Activated B cell treated with CpG ODN at 0.5 μM for 24 hours (primary cell): ENCODE data around the gene ERC2. TPM values are rescaled to one million over a fixed set of nuclear protein-coding genes. Genes with fewer than 3 reads are reported as not detected.

Experiments used
- ATAC-seq: fragments of 200-7000 bp; cut with Tn5 transposase; one replicate; pipeline ENCODE4 v1.10.0; 2021; ENCODE audit warnings: low read depth, mild to moderate bottlenecking, moderate library complexity
- CTCF ChIA-PET: fragments of 350-600 bp; sonication (Branson Sonifier 250); formaldehyde crosslinking; loops from one replicate; lab custom pipeline; 2021; ENCODE audit warnings: antibody characterized with exemption; lab: Charles Lee
- POLR2A ChIA-PET: fragments of 350-600 bp; sonication (Branson Sonifier 250); formaldehyde crosslinking; loops from one replicate; lab custom pipeline; 2021; ENCODE audit warnings: antibody characterized with exemption; lab: Charles Lee
- DNase-seq: peaks from one replicate; pipeline ENCODE4 v3.0.0; 2022
- H3K27ac Mint-ChIP-seq: one replicate; pipeline ENCODE4 v1.8.0; 2020; ENCODE audit warnings: mixed read lengths
- H3K27me3 Mint-ChIP-seq: one replicate; pipeline ENCODE4 v1.8.0; 2021; ENCODE audit warnings: mixed read lengths
- H3K36me3 Mint-ChIP-seq: one replicate; pipeline ENCODE4 v1.8.0; 2021; ENCODE audit warnings: low read depth, mixed read lengths
- H3K4me1 Mint-ChIP-seq: one replicate; pipeline ENCODE4 v1.8.0; 2021; ENCODE audit warnings: mixed read lengths
- H3K4me3 Mint-ChIP-seq: one replicate; pipeline ENCODE4 v1.8.0; 2020; ENCODE audit warnings: mild to moderate bottlenecking, mixed read lengths
- H3K9me3 Mint-ChIP-seq: one replicate; pipeline ENCODE4 v1.8.0; 2020; ENCODE audit warnings: mixed read lengths
- intact Hi-C: fragments of 100-400 bp; cut with micrococcal nuclease; formaldehyde crosslinking; loops from one replicate; pipeline ENCODE4 v1.15.1; 2024
- total RNA-seq: library from RNA; stranded (reverse); gene quantifications from 2 replicates; pipeline ENCODE4 v1.2.3, GENCODE V29; 2022
- TF ChIP-seq, protein P1 (sequence below): fragments of 200-600 bp; IDR thresholded peaks from one replicate; pipeline ENCODE4 v1.8.0; 2022; ENCODE audit warnings: antibody characterized with exemption, mild to moderate bottlenecking

Gene ERC2
- total RNA-seq, 1 donor from 2014 or later = not detected

GRCh38 chr3:55682461-55682860, 785.8 kb downstream of the ERC2 start:
- Mint-ChIP-seq H3K27me3 (peaks cover 1% of the 10 kb centered on the region), H3K9me3 (no peaks in the 10 kb centered on the region), H3K36me3 (no peaks in the 10 kb centered on the region), H3K4me3 (no peak overlapping the region), H3K27ac (no peak overlapping the region), H3K4me1 (no peaks in the 10 kb centered on the region)
- CTCF ChIA-PET = no interaction called here
- POLR2A ChIA-PET = no interaction called here
- intact Hi-C loops = no loop called here
- ATAC-seq (no peak), DNase-seq (no peak)
- TF ChIP-seq, protein P1, sequence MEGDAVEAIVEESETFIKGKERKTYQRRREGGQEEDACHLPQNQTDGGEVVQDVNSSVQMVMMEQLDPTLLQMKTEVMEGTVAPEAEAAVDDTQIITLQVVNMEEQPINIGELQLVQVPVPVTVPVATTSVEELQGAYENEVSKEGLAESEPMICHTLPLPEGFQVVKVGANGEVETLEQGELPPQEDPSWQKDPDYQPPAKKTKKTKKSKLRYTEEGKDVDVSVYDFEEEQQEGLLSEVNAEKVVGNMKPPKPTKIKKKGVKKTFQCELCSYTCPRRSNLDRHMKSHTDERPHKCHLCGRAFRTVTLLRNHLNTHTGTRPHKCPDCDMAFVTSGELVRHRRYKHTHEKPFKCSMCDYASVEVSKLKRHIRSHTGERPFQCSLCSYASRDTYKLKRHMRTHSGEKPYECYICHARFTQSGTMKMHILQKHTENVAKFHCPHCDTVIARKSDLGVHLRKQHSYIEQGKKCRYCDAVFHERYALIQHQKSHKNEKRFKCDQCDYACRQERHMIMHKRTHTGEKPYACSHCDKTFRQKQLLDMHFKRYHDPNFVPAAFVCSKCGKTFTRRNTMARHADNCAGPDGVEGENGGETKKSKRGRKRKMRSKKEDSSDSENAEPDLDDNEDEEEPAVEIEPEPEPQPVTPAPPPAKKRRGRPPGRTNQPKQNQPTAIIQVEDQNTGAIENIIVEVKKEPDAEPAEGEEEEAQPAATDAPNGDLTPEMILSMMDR = no peak

- Mint-ChIP-seq H3K36me3 (no peaks in the 10 kb centered on the region), H3K9me3 (no peaks in the 10 kb centered on the region), H3K4me3 (no peak overlapping the region), H3K4me1 (no peaks in the 10 kb centered on the region), H3K27ac (no peak overlapping the region), H3K27me3 (no peaks in the 10 kb centered on the region)
- POLR2A ChIA-PET = no interaction called here
- DNase-seq (no peak), ATAC-seq (no peak)
- intact Hi-C loops = no loop called here
- TF ChIP-seq, protein P1 = no peak
- CTCF ChIA-PET = no interaction called here
Measured at GRCh38 chr3:55678546-55679216, 789.6 kb downstream of the ERC2 start.

DNA sequence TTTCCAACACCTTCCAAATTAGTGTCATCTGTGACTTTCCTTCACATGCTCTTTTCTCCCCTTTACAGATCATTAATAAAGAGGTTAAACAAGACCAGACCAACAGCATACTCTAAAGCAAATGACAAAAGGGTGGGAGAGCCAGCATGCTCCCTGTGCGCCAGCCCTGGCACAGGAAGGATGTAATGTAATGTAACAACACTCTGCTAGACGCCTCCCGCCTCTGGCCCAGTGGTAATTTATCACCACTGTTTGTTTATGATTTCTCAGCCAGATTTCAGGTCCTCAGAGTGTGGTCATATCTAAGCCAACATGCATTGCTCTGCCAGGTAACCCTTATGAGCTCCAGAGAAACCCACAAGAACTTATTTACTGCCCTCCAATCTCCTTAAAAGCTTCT, 791.6 kb downstream of the ERC2 start:
- no peak overlapping the region for H3K27ac Mint-ChIP-seq
- TF ChIP-seq, protein P1 = no peak
- ChIA-PET POLR2A (interaction anchor here (0.6 kb wide), 1 partner anchor 15 kb away, joined by 3 read pairs; no protein-coding TSS in a partner anchor), CTCF (no interaction called here)
- ATAC-seq (no peak), DNase-seq (no peak)
- H3K27me3 Mint-ChIP-seq = no peaks in the 10 kb centered on the region
- H3K4me1 Mint-ChIP-seq = no peaks in the 10 kb centered on the region
- no peak overlapping the region for H3K4me3 Mint-ChIP-seq
- no peaks in the 10 kb centered on the region for H3K36me3 Mint-ChIP-seq
- intact Hi-C loops = no loop called here
- H3K9me3 Mint-ChIP-seq = no peaks in the 10 kb centered on the region

DNA sequence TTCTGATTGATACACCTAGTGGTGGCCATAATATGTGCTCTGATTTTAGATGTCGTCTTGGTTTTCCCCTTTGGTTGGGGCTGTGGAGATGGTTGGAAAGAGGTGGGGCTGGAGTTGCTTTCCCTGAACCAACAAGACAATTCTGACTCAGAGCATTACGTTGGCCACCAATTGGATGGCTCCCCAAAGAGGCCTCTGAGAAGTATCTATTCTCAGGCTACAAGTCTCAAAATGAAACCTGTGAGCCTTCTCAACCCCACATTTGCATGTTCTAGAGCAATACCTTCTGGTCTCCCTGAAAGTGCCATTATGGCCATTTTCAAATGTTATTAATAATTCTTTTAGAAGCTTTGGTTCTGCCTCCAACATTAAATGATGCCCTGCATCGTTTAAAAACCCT, 792.8 kb downstream of the ERC2 start:
- POLR2A ChIA-PET = no interaction called here
- intact Hi-C loops = no loop called here
- DNase-seq = no peak
- Mint-ChIP-seq H3K27me3 (no peaks in the 10 kb centered on the region), H3K4me3 (no peak overlapping the region), H3K4me1 (no peaks in the 10 kb centered on the region), H3K27ac (no peak overlapping the region), H3K9me3 (no peaks in the 10 kb centered on the region), H3K36me3 (no peaks in the 10 kb centered on the region)
- CTCF ChIA-PET = no interaction called here
- no peak for ATAC-seq
- TF ChIP-seq, protein P1 = no peak

GRCh38 chr3:55673764-55674163, 794.5 kb downstream of the ERC2 start:
- no peak overlapping the region for H3K27ac Mint-ChIP-seq
- H3K36me3 Mint-ChIP-seq = no peaks in the 10 kb centered on the region
- ChIA-PET POLR2A (no interaction called here), CTCF (no interaction called here)
- TF ChIP-seq, protein P1 = no peak
- H3K9me3 Mint-ChIP-seq = no peaks in the 10 kb centered on the region
- no peaks in the 10 kb centered on the region for H3K27me3 Mint-ChIP-seq
- H3K4me3 Mint-ChIP-seq = no peak overlapping the region
- no peak for DNase-seq
- H3K4me1 Mint-ChIP-seq = no peaks in the 10 kb centered on the region
- intact Hi-C loops = no loop called here
- ATAC-seq = no peak
